Panc1 (cell line): ENCODE measurements around the gene FGFBP2.

Experiments
- CTCF ChIP-seq: fragments of 450-650 bp; IDR thresholded peaks from 2 replicates; pipeline ENCODE4 v1.5.1; 2017; ENCODE audit warnings: mild to moderate bottlenecking
- POLR2AphosphoS5 ChIP-seq: IDR thresholded peaks from 2 replicates; pipeline ENCODE4 v1.6.1; 2012; ENCODE audit warnings: mild to moderate bottlenecking, low read depth, low read length, moderate library complexity
- REST ChIP-seq, 2 experiments: IDR thresholded peaks; 2 replicates each; pipeline ENCODE4 v1.6.1; 2011 to 2012; ENCODE audit warnings: low read depth in 2 of 2, control low read depth in 1 of 2, low read length in 1 of 2, mild to moderate bottlenecking in 1 of 2, moderate library complexity in 1 of 2; ENCODE audit not compliant: insufficient read depth in 1 of 2
- TCF7L2 ChIP-seq: IDR thresholded peaks from 2 replicates; pipeline ENCODE4 v1.6.1; 2011; ENCODE audit warnings: mild to moderate bottlenecking, low read depth, low read length, inconsistent platforms

- no peak for TF ChIP-seq CTCF
- TF ChIP-seq POLR2AphosphoS5: no peak
- TF ChIP-seq REST (IDR thresholded peaks at IDR 0.05; ENCODE audit: insufficient read depth in 1 of 2, low read depth in 2 of 2, low read length in 1 of 2): no peak
- no peak for TF ChIP-seq TCF7L2
Measured at GRCh38 chr4:15963576-15963975, 601 bp upstream of the FGFBP2 start.
